HepG2 (cell line): ENCODE data around the gene ARG2. TPM values are rescaled to one million over a fixed set of nuclear protein-coding genes. Genes with fewer than 3 reads are reported as not detected.
A peak's percentile ranks its signal among the peaks of the same experiment; 100 is the strongest.

ENCODE experiments used
- ATAC-seq: fragments of 200-7000 bp; cut with Tn5 transposase; 3 replicates; pipeline ENCODE4 v1.9.1; 2020; ENCODE audit warnings: mild to moderate bottlenecking, moderate library complexity
- BruUV-seq: library from RNA; stranded (reverse); fragments of 400-500 nt; replicated peaks from 2 replicates; lab custom pipeline; 2021; lab: Mats Ljungman, UMichigan
- CTCF ChIA-PET: fragments of 300-600 bp; formaldehyde crosslinking; extraction: SDS; loops from one replicate; lab custom pipeline; 2021; ENCODE audit warnings: low total read pairs, inconsistent platforms, low intra/inter-chr PET ratio; lab: Yijun Ruan, JAX
- POLR2A ChIA-PET: fragments of 350-600 bp; sonication (Branson Sonifier 250); formaldehyde crosslinking; loops from one replicate; lab custom pipeline; 2020; ENCODE audit warnings: antibody characterized with exemption, inconsistent platforms; lab: Yijun Ruan, JAX
- DNase-seq: peaks from one replicate; pipeline ENCODE4 v3.0.0-alpha.2; 2015; ENCODE audit warnings: low spot score
- FAIRE-seq: peaks from 3 replicates; lab custom pipeline; 2011; peaks lifted over from hg19 to GRCh38; lab: Jason Lieb, UNC
- H2AFZ ChIP-seq: one replicate; pipeline ENCODE4 v1.6.1; 2011; ENCODE audit warnings: low read length, inconsistent platforms
- H3K27ac ChIP-seq: fragments of 300-600 bp; 3 replicates; pipeline ENCODE4 v1.8.0; 2011; ENCODE audit warnings: mixed run types, mild to moderate bottlenecking, mixed read lengths, low read length, inconsistent platforms; ENCODE audit not compliant: insufficient read depth; ENCODE audit errors: extremely low read length
- H3K27me3 ChIP-seq, 2 experiments: fragments of 200-600 bp in 1 of 2; 2 replicates in 1 of 2; 3 replicates in 1 of 2; pipeline versions ENCODE4 v1.6.0 to v1.8.0; 2011; ENCODE audit warnings: low read length in 2 of 2, mild to moderate bottlenecking in 2 of 2, moderate library complexity in 2 of 2, inconsistent platforms in 1 of 2; ENCODE audit not compliant: insufficient read depth in 2 of 2, control insufficient read depth in 1 of 2
- H3K36me3 ChIP-seq, 2 experiments: fragments of 200-600 bp in 1 of 2; replicated peaks in 1 of 2; 2 replicates in 1 of 2; 3 replicates in 1 of 2; pipeline versions ENCODE4 v1.5.1 to v1.8.0; 2011; ENCODE audit warnings: low read length in 2 of 2, inconsistent platforms in 1 of 2; ENCODE audit not compliant: insufficient read depth in 2 of 2, control insufficient read depth in 1 of 2
- H3K4me1 ChIP-seq: 2 replicates; pipeline ENCODE4 v1.5.1; 2012; ENCODE audit warnings: low read length, inconsistent platforms; ENCODE audit not compliant: insufficient read depth
- H3K4me2 ChIP-seq: 2 replicates; pipeline ENCODE4 v1.6.0; 2011; ENCODE audit warnings: low read depth, low read length, inconsistent platforms
- H3K4me3 ChIP-seq, 3 experiments: fragments of 200-600 bp in 1 of 3; sonication (generic), shearing (Covaris generic) in 1 of 3; replicated peaks in 1 of 3; 2 replicates each; pipeline ENCODE4 v1.5.1; 2011 to 2016; ENCODE audit warnings: low read length in 3 of 3, inconsistent platforms in 2 of 3, low read depth in 2 of 3, mild to moderate bottlenecking in 2 of 3, control low read depth in 1 of 3, mixed read lengths in 1 of 3; ENCODE audit not compliant: insufficient read depth in 1 of 3
- H3K79me2 ChIP-seq: one replicate; pipeline ENCODE4 v1.6.1; 2011; ENCODE audit warnings: low read length, inconsistent platforms; ENCODE audit not compliant: insufficient read depth
- H3K9ac ChIP-seq: 2 replicates; pipeline ENCODE4 v1.6.0; 2011; ENCODE audit warnings: mild to moderate bottlenecking, low read depth, low read length, inconsistent platforms; ENCODE audit not compliant: insufficient read depth
- H3K9me3 ChIP-seq: 2 replicates; pipeline ENCODE4 v1.5.1; 2012; ENCODE audit warnings: mild to moderate bottlenecking, low read length
- H4K20me1 ChIP-seq: 2 replicates; pipeline ENCODE4 v1.6.0; 2011; ENCODE audit warnings: inconsistent platforms, mild to moderate bottlenecking, low read length, moderate library complexity; ENCODE audit not compliant: insufficient read depth
- CREBL2 ChIP-seq: sonication (generic); formaldehyde crosslinking; IDR thresholded peaks from 2 replicates; pipeline ENCODE4 v1.8.1; 2023; ENCODE audit warnings: missing genetic modification reagents, mild to moderate bottlenecking, borderline replicate concordance
- CREM ChIP-seq, 2 experiments: sonication (generic) in 1 of 2; formaldehyde crosslinking in 1 of 2; IDR thresholded peaks; 2 replicates each; pipeline versions ENCODE4 v1.4.0 to v1.6.1; 2016 to 2020; ENCODE audit warnings: antibody characterized with exemption in 1 of 2, mild to moderate bottlenecking in 1 of 2, missing genetic modification reagents in 1 of 2
- HOXA5 ChIP-seq: sonication (generic); formaldehyde crosslinking; IDR thresholded peaks from 2 replicates; pipeline ENCODE4 v1.4.0; 2020; ENCODE audit warnings: missing genetic modification reagents
- MEF2D ChIP-seq: sonication (generic); formaldehyde crosslinking; IDR thresholded peaks from 2 replicates; pipeline ENCODE4 v1.5.1; 2020; ENCODE audit warnings: mild to moderate bottlenecking, missing genetic modification reagents
- MZF1 ChIP-seq: sonication (generic); formaldehyde crosslinking; IDR thresholded peaks from 2 replicates; pipeline ENCODE4 v1.8.1; 2023; ENCODE audit warnings: mild to moderate bottlenecking, missing genetic modification reagents, borderline replicate concordance
- TCF7 ChIP-seq: sonication (generic); IDR thresholded peaks from 2 replicates; pipeline ENCODE4 v1.6.1; 2016; ENCODE audit warnings: antibody characterized with exemption, low read depth
- TRIM22 ChIP-seq: fragments of 450-650 bp; IDR thresholded peaks from 2 replicates; pipeline ENCODE4 v1.6.1; 2017
- ZFP36L2 ChIP-seq: sonication (generic); formaldehyde crosslinking; IDR thresholded peaks from 2 replicates; pipeline ENCODE4 v1.4.0; 2020; ENCODE audit warnings: missing genetic modification reagents
- ZNF205 ChIP-seq: IDR thresholded peaks from 2 replicates; pipeline ENCODE4 v1.6.1; 2018; ENCODE audit warnings: missing biosample characterization, missing genetic modification reagents
- ZNF430 ChIP-seq: sonication (generic); formaldehyde crosslinking; IDR thresholded peaks from 2 replicates; pipeline ENCODE4 v1.9.0; 2021; ENCODE audit warnings: mild to moderate bottlenecking, missing genetic modification reagents
- ZNF629 ChIP-seq: sonication (generic); formaldehyde crosslinking; conservative IDR thresholded peaks from 2 replicates; pipeline ENCODE4 v1.5.0; 2020; ENCODE audit warnings: missing genetic modification reagents
- ZNF770 ChIP-seq: sonication (generic); formaldehyde crosslinking; IDR thresholded peaks from 2 replicates; pipeline ENCODE4 v1.5.0; 2020; ENCODE audit warnings: mild to moderate bottlenecking, missing genetic modification reagents
- ZNF773 ChIP-seq: sonication (generic); formaldehyde crosslinking; IDR thresholded peaks from 2 replicates; pipeline ENCODE4 v1.4.0; 2020; ENCODE audit warnings: missing genetic modification reagents, borderline replicate concordance
- WGBS: methylation state at CpG from one replicate; pipeline ENCODE4 v1.1.6; 2017; ENCODE audit warnings: low lambda C conversion rate; 5-methylcytosine and 5-hydroxymethylcytosine counted together
- in situ Hi-C: cut with HindIII; loops from 2 replicates; pipeline ENCODE4 v1.10.0; 2017; ENCODE audit warnings: low pct_unique_long_range_greater_than_20kb; ENCODE audit not compliant: extremely low pct_ligation_motif_present
- intact Hi-C: fragments of 100-400 bp; cut with micrococcal nuclease; formaldehyde crosslinking; loops from one replicate; pipeline ENCODE4 v1.10.0; 2022; ENCODE audit not compliant: unreplicated experiment
- polyA plus RNA-seq, 8 experiments: library from polyadenylated mRNA; depleted of rRNA in 3 of 8; stranded (reverse) in 7 of 8; unstranded in 1 of 8; fragments of >200 nt; fragmentation: Illumina TruSeq in 4 of 8; extraction: Trizol in 4 of 8; gene quantifications; 2 replicates each; pipeline versions ENCODE4 v1.2.1 to v1.2.3, GENCODE V29; 2011 to 2016; ENCODE audit warnings: low read depth in 4 of 8, missing spikeins in 1 of 8, mixed read lengths in 1 of 8; ENCODE audit not compliant: insufficient read depth in 1 of 8
- small RNA-seq, 3 experiments: library from RNA; depleted of rRNA; stranded (forward); fragments of <200 nt; gene quantifications; one replicate each; pipeline ENCODE3, GENCODE V24; 2012; ENCODE audit warnings: low read depth in 2 of 3, low replicate concordance in 1 of 3; ENCODE audit not compliant: insufficient read length in 3 of 3, insufficient read depth in 2 of 3
- total RNA-seq, 5 experiments: library from RNA; depleted of rRNA; stranded (reverse); fragments of >200 nt; fragmentation: Illumina TruSeq; extraction: Trizol; gene quantifications; 2 replicates each; pipeline ENCODE4 v1.2.3, GENCODE V29; 2016; ENCODE audit warnings: low read depth in 1 of 5

ARG2 gene
- total and polyA plus RNA-seq, 2 of the 13 experiments (the other 11 are each of a cell fraction or from before 2014, with no cell fraction given): 37.5 to 73.6 TPM

GRCh38 chr14:67698179-67698578 is 78.5 kb downstream of the ARG2 start:
- Histone ChIP-seq H3K27ac (no peak overlapping the region), H3K27me3 (no peaks in the 10 kb centered on the region; a peak in 1 of 5 replicates), H3K79me2 (peaks cover 20% of the 10 kb centered on the region), H2AFZ (no peak overlapping the region), H3K36me3 (peaks cover 0 to under 1% of the 10 kb centered on the region in 2 experiments; a peak in 1 of 5 replicates), H3K4me1 (peaks cover 47% of the 10 kb centered on the region), H3K9ac (no peak overlapping the region), H3K9me3 (no peaks in the 10 kb centered on the region), H3K4me2 (peak overlapping the region; percentile 21; the same call in 1 of the 2 replicates)
- CTCF ChIA-PET: no interaction called here
- POLR2A ChIA-PET: interaction anchor here (0.8 to 1.2 kb wide), 3 partner anchors 23 to 98 kb away, joined by 3 to 5 read pairs (median 4); partner anchors contain the start of gene PIGH
- BruUV-seq: no TSS peak
- intact Hi-C loops: no loop called here
- in situ Hi-C loops: no loop called here
- no peak for ATAC-seq
- no peak for DNase-seq
- 0% methylated on average over 1 of the region's 1 CpG for WGBS
- FAIRE-seq: no peak
- TF ChIP-seq ZNF629 (CRISPR knock-in tag) (peak; percentile 67), TRIM22 (no peak), ZNF773 (no peak), ZNF205 (CRISPR knock-in tag) (no peak), CREM (IDR thresholded peaks at IDR 0.05) (no peak), CREM (CRISPR knock-in tag; IDR thresholded peaks at IDR 0.05) (no peak), MZF1 (no peak), HOXA5 (CRISPR knock-in tag) (no peak), ZFP36L2 (CRISPR knock-in tag) (no peak), ZNF430 (CRISPR knock-in tag) (no peak), ZNF770 (CRISPR knock-in tag) (peak; percentile 94), CREBL2 (CRISPR knock-in tag) (no peak), TCF7 (no peak), MEF2D (no peak)
- TF ChIP-seq, all 625 proteins: peak for 2
- Histone ChIP-seq H3K4me3 (no peak overlapping the region), H4K20me1 (peaks cover under 1% of the 10 kb centered on the region)

Small RNA genes within 50 kb of the gene (small RNA-seq; reads per million reads assigned to genes)
- gene AL132640.3: 0 reads per million in 3 experiments
- gene RF00019: 0 reads per million in 3 experiments
- 0 reads per million in 3 experiments for gene RNA5SP386

Other genes starting within 250 kb of the ARG2 start
- gene PLEK2, start 207.8 kb upstream of the ARG2 start, total RNA-seq (2016; rRNA removed; fragmentation: Illumina TruSeq; extraction: Trizol): 1.5 and 1.9 TPM in 2 replicates
- 0.26 and 0.51 TPM in 2 replicates for gene PLEK2, start 207.8 kb upstream of the ARG2 start, polyA plus RNA-seq (2011; rRNA removed)
- gene TMEM229B, start 131.2 kb upstream of the ARG2 start, total RNA-seq (2016; rRNA removed; fragmentation: Illumina TruSeq; extraction: Trizol): 0.93 and 1.1 TPM in 2 replicates
- 0.69 and 1.6 TPM in 2 replicates for gene TMEM229B, start 131.2 kb upstream of the ARG2 start, polyA plus RNA-seq (2011; rRNA removed)
- 4.8 and 8.6 TPM in 2 replicates for gene PLEKHH1, start 86.6 kb upstream of the ARG2 start, total RNA-seq (2016; rRNA removed; fragmentation: Illumina TruSeq; extraction: Trizol)
- 15.4 and 15.8 TPM in 2 replicates for gene PLEKHH1, start 86.6 kb upstream of the ARG2 start, polyA plus RNA-seq (2011; rRNA removed)
- 18.7 and 30.0 TPM in 2 replicates for gene PIGH, start 19.7 kb upstream of the ARG2 start, total RNA-seq (2016; rRNA removed; fragmentation: Illumina TruSeq; extraction: Trizol)
- 43.5 and 53.6 TPM in 2 replicates for gene PIGH, start 19.7 kb upstream of the ARG2 start, polyA plus RNA-seq (2011; rRNA removed)
- gene VTI1B, start 54.7 kb downstream of the ARG2 start, total RNA-seq (2016; rRNA removed; fragmentation: Illumina TruSeq; extraction: Trizol): 93.4 and 103 TPM in 2 replicates
- 26.1 and 39.0 TPM in 2 replicates for gene VTI1B, start 54.7 kb downstream of the ARG2 start, polyA plus RNA-seq (2011; rRNA removed)
- gene RDH11, start 75.8 kb downstream of the ARG2 start, total RNA-seq (2016; rRNA removed; fragmentation: Illumina TruSeq; extraction: Trizol): 51.5 and 106 TPM in 2 replicates
- gene RDH11, start 75.8 kb downstream of the ARG2 start, polyA plus RNA-seq (2011; rRNA removed): 131 and 167 TPM in 2 replicates
- 1.4 and 1.6 TPM in 2 replicates for gene RDH12, start 82.0 kb downstream of the ARG2 start, total RNA-seq (2016; rRNA removed; fragmentation: Illumina TruSeq; extraction: Trizol)
- 2.1 and 2.6 TPM in 2 replicates for gene RDH12, start 82.0 kb downstream of the ARG2 start, polyA plus RNA-seq (2011; rRNA removed)
- 16.4 and 18.0 TPM in 2 replicates for gene ZFYVE26, start 196.7 kb downstream of the ARG2 start, total RNA-seq (2016; rRNA removed; fragmentation: Illumina TruSeq; extraction: Trizol)
- gene ZFYVE26, start 196.7 kb downstream of the ARG2 start, polyA plus RNA-seq (2011; rRNA removed): 12.4 and 13.6 TPM in 2 replicates
- 7.0 and 9.5 TPM in 2 replicates for gene RAD51B, start 199.9 kb downstream of the ARG2 start, total RNA-seq (2016; rRNA removed; fragmentation: Illumina TruSeq; extraction: Trizol)
- 5.1 and 7.0 TPM in 2 replicates for gene RAD51B, start 199.9 kb downstream of the ARG2 start, polyA plus RNA-seq (2011; rRNA removed)